Stomach smooth muscle (tissue), 2 donors: ENCODE results near the gene DCDC2.
"Not testable (repeated sequence)": the region's sequence is repeated elsewhere in the genome, so short reads cannot be mapped to it uniquely, and the experiment has no call there.

Experiments used
- H3K27ac ChIP-seq: one replicate; pipeline ENCODE4 v1.7.0; 2013; ENCODE audit warnings: mild to moderate bottlenecking, low read length, inconsistent platforms
- H3K27me3 ChIP-seq, 2 donors: one replicate each; pipeline ENCODE4 v1.7.0; 2013; ENCODE audit warnings: low read length in 2 of 2; ENCODE audit not compliant: insufficient read depth in 2 of 2, control insufficient read depth in 1 of 2
- H3K36me3 ChIP-seq, 2 donors: one replicate each; pipeline ENCODE4 v1.7.0; 2013; ENCODE audit warnings: low read length in 2 of 2; ENCODE audit not compliant: control insufficient read depth in 2 of 2, insufficient read depth in 2 of 2
- H3K4me1 ChIP-seq: one replicate; pipeline ENCODE4 v1.7.0; 2013; ENCODE audit warnings: low read length; ENCODE audit not compliant: control insufficient read depth, insufficient read depth
- H3K4me3 ChIP-seq, 2 donors: one replicate each; pipeline ENCODE4 v1.7.0; 2013; ENCODE audit warnings: low read length in 2 of 2
- H3K9ac ChIP-seq, 2 donors: one replicate each; pipeline ENCODE4 v1.7.0; 2013; ENCODE audit warnings: low read length in 2 of 2, mild to moderate bottlenecking in 1 of 2
- H3K9me3 ChIP-seq, 2 donors: one replicate each; pipeline ENCODE4 v1.7.0; 2013; ENCODE audit warnings: low read length in 2 of 2; ENCODE audit not compliant: control insufficient read depth in 2 of 2
- donor health status: healthy.
- donor health status: Pancreatic carcinoma.

Gene DCDC2

GRCh38 chr6:24148684-24149083 lies 209.2 kb downstream of the DCDC2 start:
- no peaks in the 10 kb centered on the region for H3K9me3 ChIP-seq
- no peak overlapping the region for H3K4me3 ChIP-seq
- H3K27ac ChIP-seq: no peak overlapping the region
- no peaks in the 10 kb centered on the region for H3K36me3 ChIP-seq
- no peaks in the 10 kb centered on the region for H3K27me3 ChIP-seq
- H3K4me1 ChIP-seq: no peaks in the 10 kb centered on the region
- H3K9ac ChIP-seq: no peak overlapping the region

GRCh38 chr6:24148154-24148570 lies 209.7 kb downstream of the DCDC2 start:
- Histone ChIP-seq H3K9ac (no peak overlapping the region), H3K27me3 (no peaks in the 10 kb centered on the region), H3K9me3 (no peaks in the 10 kb centered on the region), H3K36me3 (no peaks in the 10 kb centered on the region), H3K4me3 (no peak overlapping the region), H3K4me1 (no peaks in the 10 kb centered on the region), H3K27ac (no peak overlapping the region)

- Histone ChIP-seq H3K4me1 (no peaks in the 10 kb centered on the region), H3K36me3 (no peaks in the 10 kb centered on the region), H3K9ac (no peak overlapping the region), H3K27ac (no peak overlapping the region), H3K4me3 (no peak overlapping the region), H3K9me3 (no peaks in the 10 kb centered on the region), H3K27me3 (no peaks in the 10 kb centered on the region)
Observed at GRCh38 chr6:24147511-24148153, 210.2 kb downstream of the DCDC2 start.

GRCh38 chr6:24146871-24147270 lies 211.0 kb downstream of the DCDC2 start:
- no peaks in the 10 kb centered on the region for H3K27me3 ChIP-seq
- H3K27ac ChIP-seq: no peak overlapping the region
- no peak overlapping the region for H3K9ac ChIP-seq
- H3K4me1 ChIP-seq: no peaks in the 10 kb centered on the region
- no peaks in the 10 kb centered on the region for H3K36me3 ChIP-seq
- no peak overlapping the region for H3K4me3 ChIP-seq
- no peaks in the 10 kb centered on the region for H3K9me3 ChIP-seq

- H3K9ac ChIP-seq: no peak overlapping the region
- H3K36me3 ChIP-seq: no peaks in the 10 kb centered on the region
- no peaks in the 10 kb centered on the region for H3K4me1 ChIP-seq
- H3K4me3 ChIP-seq: no peak overlapping the region
- no peaks in the 10 kb centered on the region for H3K27me3 ChIP-seq
- H3K27ac ChIP-seq: no peak overlapping the region
- no peaks in the 10 kb centered on the region for H3K9me3 ChIP-seq
Observed at GRCh38 chr6:24145690-24146131, 212.1 kb downstream of the DCDC2 start.

GRCh38 chr6:24142733-24143132 lies 215.1 kb downstream of the DCDC2 start:
- H3K9me3 ChIP-seq, H3K9ac ChIP-seq, H3K27ac ChIP-seq, H3K36me3 ChIP-seq, H3K4me1 ChIP-seq, H3K27me3 ChIP-seq, H3K4me3 ChIP-seq: not testable (repeated sequence)

GRCh38 chr6:24140591-24140990 lies 217.3 kb downstream of the DCDC2 start:
- H3K4me3 ChIP-seq: no peak overlapping the region
- no peak overlapping the region for H3K9ac ChIP-seq
- no peaks in the 10 kb centered on the region for H3K36me3 ChIP-seq

GRCh38 chr6:24139639-24140038 lies 218.2 kb downstream of the DCDC2 start:
- H3K36me3 ChIP-seq: no peaks in the 10 kb centered on the region
- no peaks in the 10 kb centered on the region for H3K27me3 ChIP-seq
- no peaks in the 10 kb centered on the region for H3K9me3 ChIP-seq
- no peaks in the 10 kb centered on the region for H3K4me1 ChIP-seq
- H3K4me3 ChIP-seq: no peak overlapping the region
- H3K27ac ChIP-seq: no peak overlapping the region
- H3K9ac ChIP-seq: no peak overlapping the region

More at GRCh38 chr6:24140591-24140990, 217.3 kb downstream of the DCDC2 start:
- no peaks in the 10 kb centered on the region for H3K27me3 ChIP-seq
- H3K27ac ChIP-seq: no peak overlapping the region
- H3K4me1 ChIP-seq: no peaks in the 10 kb centered on the region
- no peaks in the 10 kb centered on the region for H3K9me3 ChIP-seq

GRCh38 chr6:24139080-24139479 lies 218.8 kb downstream of the DCDC2 start:
- Histone ChIP-seq H3K27me3 (no peaks in the 10 kb centered on the region), H3K27ac (no peak overlapping the region), H3K4me3 (no peak overlapping the region), H3K9me3 (no peaks in the 10 kb centered on the region), H3K36me3 (no peaks in the 10 kb centered on the region), H3K4me1 (no peaks in the 10 kb centered on the region), H3K9ac (no peak overlapping the region)

GRCh38 chr6:24131751-24132150 lies 226.1 kb downstream of the DCDC2 start:
- Histone ChIP-seq H3K9ac (no peak overlapping the region), H3K4me3 (no peak overlapping the region), H3K9me3 (no peaks in the 10 kb centered on the region), H3K27ac (no peak overlapping the region), H3K36me3 (no peaks in the 10 kb centered on the region), H3K4me1 (no peaks in the 10 kb centered on the region), H3K27me3 (no peaks in the 10 kb centered on the region)

- Histone ChIP-seq H3K4me3 (no peak overlapping the region), H3K9ac (no peak overlapping the region), H3K4me1 (peaks cover 5% of the 10 kb centered on the region), H3K9me3 (no peaks in the 10 kb centered on the region), H3K36me3 (no peaks in the 10 kb centered on the region), H3K27me3 (peaks cover 6% of the 10 kb centered on the region in 2 donors), H3K27ac (no peak overlapping the region)
Observed at GRCh38 chr6:24127316-24127715, 230.5 kb downstream of the DCDC2 start.
